Gastroesophageal sphincter (tissue), 4 donors: ENCODE results near the gene INTS15. TPM values are rescaled to one million over a fixed set of nuclear protein-coding genes. Genes with fewer than 3 reads are reported as not detected.

Experiments
- ATAC-seq: fragments of 150-250 bp; one replicate; pipeline ENCODE4 v1.9.1; 2016; ENCODE audit warnings: mild to moderate bottlenecking, moderate library complexity
- H3K27ac ChIP-seq, 4 donors: fragments of 200-600 bp; sonication (generic) in 3 of 4; 1 replicate in 3 of 4; 2 replicates in 1 of 4; pipeline ENCODE4 v1.5.1; 2016 to 2019
- H3K27me3 ChIP-seq: fragments of 200-600 bp; sonication (generic); one replicate; pipeline ENCODE4 v1.5.1; 2019
- H3K36me3 ChIP-seq, 2 donors: fragments of 200-600 bp; sonication (generic); one replicate each; pipeline ENCODE4 v1.5.1; 2019; ENCODE audit warnings: control low read depth in 1 of 2
- H3K4me1 ChIP-seq, 3 donors: fragments of 200-600 bp; sonication (generic); 1 replicate in 2 of 3; 2 replicates in 1 of 3; pipeline ENCODE4 v1.5.1; 2016 to 2019; ENCODE audit warnings: control low read depth in 2 of 3
- H3K4me3 ChIP-seq, 2 donors: fragments of 200-600 bp; sonication (generic); one replicate each; pipeline ENCODE4 v1.5.1; 2019; ENCODE audit warnings: mild to moderate bottlenecking in 1 of 2, moderate library complexity in 1 of 2
- H3K9me3 ChIP-seq, 3 donors: fragments of 200-600 bp; sonication (generic); one replicate each; pipeline ENCODE4 v1.5.1; 2017 to 2019; ENCODE audit warnings: control low read depth in 2 of 3
- CTCF ChIP-seq, 4 experiments: fragments of 200-600 bp in 2 of 4; fragments of 450-650 bp in 2 of 4; sonication (generic) in 1 of 4; IDR thresholded peaks; one replicate each; pipeline ENCODE4 v1.5.1; 2017 to 2019; ENCODE audit warnings: antibody characterized with exemption in 4 of 4, mild to moderate bottlenecking in 2 of 4, moderate library complexity in 2 of 4
- EP300 ChIP-seq: sonication (generic); formaldehyde crosslinking; IDR thresholded peaks from one replicate; pipeline ENCODE4 v1.6.1; 2017; ENCODE audit warnings: antibody characterized with exemption, mild to moderate bottlenecking
- POLR2A ChIP-seq, 2 donors: fragments of 450-650 bp; IDR thresholded peaks; one replicate each; pipeline ENCODE4 v1.6.1; 2017; ENCODE audit warnings: antibody characterized with exemption in 2 of 2, mild to moderate bottlenecking in 2 of 2, moderate library complexity in 1 of 2
- POLR2AphosphoS5 ChIP-seq: sonication (generic); formaldehyde crosslinking; IDR thresholded peaks from one replicate; pipeline ENCODE4 v1.6.1; 2017; ENCODE audit warnings: antibody characterized with exemption
- WGBS, 2 donors: methylation state at CpG; one replicate each; pipeline ENCODE4 v1.1.5; 2018; ENCODE audit warnings: low coverage in 1 of 2; 5-methylcytosine and 5-hydroxymethylcytosine counted together
- total RNA-seq, 4 donors: library from RNA; depleted of rRNA; stranded (reverse); fragments of >200 nt; gene quantifications; one replicate each; pipeline ENCODE4 v1.1.0, GENCODE V29; 2016

Gene INTS15
- total RNA-seq, 4 donors from 2014 or later: 25.6 to 34.5 (median 32.5) TPM

GRCh38 chr7:6558837-6559236, 31.0 kb upstream of the INTS15 start:
- Histone ChIP-seq H3K9me3 (no peaks in the 10 kb centered on the region), H3K27ac (no peak overlapping the region), H3K4me1 (no peaks in the 10 kb centered on the region), H3K36me3 (no peaks in the 10 kb centered on the region), H3K27me3 (peaks cover 16% of the 10 kb centered on the region), H3K4me3 (no peak overlapping the region)
- TF ChIP-seq POLR2AphosphoS5 (no peak), CTCF (IDR thresholded peaks at IDR 0.05) (peak in 1 of 4 experiments; percentile 14)
- no peak for ATAC-seq
- WGBS, 2 donors: 52 to 72% methylated on average over 2 to 6 of the region's 6 CpGs

- Histone ChIP-seq H3K27me3 (peaks cover 16% of the 10 kb centered on the region), H3K4me1 (no peaks in the 10 kb centered on the region), H3K36me3 (no peaks in the 10 kb centered on the region), H3K9me3 (no peaks in the 10 kb centered on the region), H3K4me3 (no peak overlapping the region), H3K27ac (no peak overlapping the region)
- TF ChIP-seq POLR2AphosphoS5: no peak
- no peak for TF ChIP-seq CTCF (IDR thresholded peaks at IDR 0.05)
- TF ChIP-seq POLR2A (IDR thresholded peaks at IDR 0.05): no peak
- no peak for TF ChIP-seq EP300
- WGBS, 2 donors: 25 to 31% methylated on average over 2 to 3 of the region's 3 CpGs
- no peak for ATAC-seq
Observed at GRCh38 chr7:6559896-6560295, 29.9 kb upstream of the INTS15 start.

- no peak overlapping the region for H3K27ac ChIP-seq
- no peaks in the 10 kb centered on the region for H3K9me3 ChIP-seq
- 88 to 89% methylated on average over 1 of the region's 1 CpG for WGBS, 2 donors
- H3K4me3 ChIP-seq: no peak overlapping the region
- TF ChIP-seq EP300 (no peak), CTCF (IDR thresholded peaks at IDR 0.05) (no peak), POLR2A (IDR thresholded peaks at IDR 0.05) (no peak), POLR2AphosphoS5 (no peak)
- H3K27me3 ChIP-seq: peaks cover 11% of the 10 kb centered on the region
- no peaks in the 10 kb centered on the region for H3K36me3 ChIP-seq
- ATAC-seq: no peak
- H3K4me1 ChIP-seq: no peaks in the 10 kb centered on the region
Observed at GRCh38 chr7:6562106-6562505, 27.7 kb upstream of the INTS15 start.

GRCh38 chr7:6563936-6564770, 25.7 kb upstream of the INTS15 start:
- Histone ChIP-seq H3K9me3 (no peaks in the 10 kb centered on the region), H3K36me3 (no peaks in the 10 kb centered on the region), H3K4me1 (no peaks in the 10 kb centered on the region), H3K27ac (no peak overlapping the region), H3K4me3 (no peak overlapping the region), H3K27me3 (peaks cover 10% of the 10 kb centered on the region)
- no peak for TF ChIP-seq POLR2A (IDR thresholded peaks at IDR 0.05)
- 72% methylated on average over 6 to 12 of the region's 12 CpGs for WGBS, 2 donors
- no peak for ATAC-seq

GRCh38 chr7:6565655-6566054, 24.2 kb upstream of the INTS15 start:
- TF ChIP-seq CTCF (IDR thresholded peaks at IDR 0.05) (no peak), POLR2A (IDR thresholded peaks at IDR 0.05) (no peak), POLR2AphosphoS5 (no peak), EP300 (no peak)
- H3K4me3 ChIP-seq: no peak overlapping the region
- WGBS, 2 donors: 88 to 100% methylated on average over 1 to 3 of the region's 4 CpGs

More at GRCh38 chr7:6565655-6566054, 24.2 kb upstream of the INTS15 start:
- ATAC-seq: no peak
- Histone ChIP-seq H3K9me3 (no peaks in the 10 kb centered on the region), H3K4me1 (no peaks in the 10 kb centered on the region), H3K36me3 (no peaks in the 10 kb centered on the region), H3K27me3 (peaks cover 6% of the 10 kb centered on the region), H3K27ac (no peak overlapping the region)
